ENCODE measurements around the gene TSPO.

TSPO gene

DNA sequence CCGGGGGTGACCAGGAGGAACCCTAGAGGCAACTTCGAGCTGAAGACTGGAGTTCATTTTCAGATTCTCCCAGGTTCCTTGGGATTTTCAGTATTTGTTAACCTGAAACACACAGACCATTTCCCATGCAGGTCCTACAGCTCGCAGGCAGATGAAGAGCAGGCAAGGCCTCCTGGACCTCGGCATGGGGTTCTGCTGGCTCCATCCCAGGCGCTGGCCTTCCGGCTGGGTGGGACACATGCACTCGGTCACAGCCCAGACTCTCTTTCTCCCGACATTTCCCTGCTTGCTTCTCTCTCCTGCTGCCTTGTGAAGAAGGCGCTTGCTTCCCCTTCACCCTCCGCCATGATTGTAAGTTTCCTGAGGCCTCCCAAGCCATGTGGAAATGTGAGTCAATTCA, 51.0 kb downstream of the TSPO start:
- DNase-seq (ENCODE audit: low spot score) = no peak

DNA sequence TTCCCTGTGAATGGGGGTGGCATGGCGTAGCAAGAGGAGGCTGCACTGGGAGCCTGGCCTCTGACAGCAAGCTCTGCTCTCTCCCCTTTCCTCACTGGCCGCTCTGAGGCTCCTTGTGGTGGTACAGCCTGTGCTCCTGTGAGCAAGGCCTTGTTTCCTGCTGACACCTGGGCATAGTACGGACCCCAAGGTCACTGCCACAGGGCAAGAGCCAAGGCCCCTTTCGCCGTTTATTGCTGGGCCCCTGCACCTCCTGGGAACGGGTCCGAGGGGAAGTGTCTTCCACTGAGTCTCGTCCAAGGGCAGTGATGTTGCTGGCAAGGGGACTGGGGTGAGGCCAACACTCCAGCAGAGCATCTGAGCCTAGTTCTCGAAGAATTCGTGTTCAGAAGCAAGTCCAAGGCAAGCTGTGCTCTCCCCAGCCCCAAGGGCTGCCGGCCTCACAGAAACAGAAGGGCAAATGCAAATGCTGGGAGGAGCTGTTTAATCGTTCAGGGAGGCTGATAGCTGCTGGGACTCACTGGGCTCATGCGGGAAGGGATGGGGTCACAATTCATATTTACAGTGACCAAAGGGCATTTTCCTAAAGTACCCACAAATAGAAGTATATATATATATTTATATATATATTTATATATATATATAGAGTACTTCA, 51.5 kb downstream of the TSPO start:
- no peak for DNase-seq (ENCODE audit: low spot score)

DNA sequence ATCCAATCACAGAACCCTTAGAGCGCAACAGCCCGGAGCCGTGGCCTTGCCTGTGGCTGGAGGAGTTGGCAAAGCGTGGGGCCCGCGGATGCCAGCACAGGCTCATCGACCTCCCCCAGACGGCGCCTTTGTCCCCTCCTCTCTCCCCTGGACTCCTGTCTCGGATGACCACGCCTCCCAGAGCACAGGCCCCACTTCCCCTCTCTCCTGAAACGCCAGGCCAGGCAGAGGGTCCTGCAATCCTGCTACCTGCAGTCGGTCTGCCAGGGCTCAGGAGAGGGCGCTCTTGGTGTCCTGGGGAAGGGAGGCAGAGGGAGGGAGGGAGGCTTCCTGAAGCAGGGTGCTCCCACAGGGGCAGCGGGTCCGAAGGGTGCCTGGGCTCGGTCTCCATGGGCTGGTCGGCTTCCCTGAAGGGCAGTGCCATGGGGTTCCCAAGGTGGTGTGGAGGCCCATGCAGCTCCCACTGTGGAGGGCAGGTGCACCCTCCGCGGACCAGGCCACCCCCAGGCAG, 52.2 kb downstream of the TSPO start:
- DNase-seq (ENCODE audit: low spot score) = no peak

DNA sequence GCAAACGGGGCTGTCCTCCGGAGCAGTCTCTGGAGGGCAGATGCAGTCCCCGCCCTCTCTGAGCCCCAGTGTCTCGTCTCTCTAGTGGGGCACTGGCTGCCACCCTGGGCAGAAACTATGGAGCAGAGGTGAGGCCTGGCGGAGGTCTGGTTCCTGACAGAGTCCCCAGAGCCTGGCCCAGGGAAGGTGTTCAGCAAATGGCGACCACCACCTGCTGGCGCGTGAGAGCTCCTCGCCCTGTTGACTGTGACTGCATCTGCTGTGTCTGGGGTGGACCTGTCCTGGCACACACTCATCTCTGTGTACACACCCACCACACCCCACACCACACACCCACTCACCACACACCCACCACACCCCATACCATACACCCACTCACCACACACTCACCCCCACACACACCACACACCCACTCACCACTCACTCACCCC, 53.9 kb downstream of the TSPO start:
- no peak for DNase-seq (ENCODE audit: low spot score)

DNA sequence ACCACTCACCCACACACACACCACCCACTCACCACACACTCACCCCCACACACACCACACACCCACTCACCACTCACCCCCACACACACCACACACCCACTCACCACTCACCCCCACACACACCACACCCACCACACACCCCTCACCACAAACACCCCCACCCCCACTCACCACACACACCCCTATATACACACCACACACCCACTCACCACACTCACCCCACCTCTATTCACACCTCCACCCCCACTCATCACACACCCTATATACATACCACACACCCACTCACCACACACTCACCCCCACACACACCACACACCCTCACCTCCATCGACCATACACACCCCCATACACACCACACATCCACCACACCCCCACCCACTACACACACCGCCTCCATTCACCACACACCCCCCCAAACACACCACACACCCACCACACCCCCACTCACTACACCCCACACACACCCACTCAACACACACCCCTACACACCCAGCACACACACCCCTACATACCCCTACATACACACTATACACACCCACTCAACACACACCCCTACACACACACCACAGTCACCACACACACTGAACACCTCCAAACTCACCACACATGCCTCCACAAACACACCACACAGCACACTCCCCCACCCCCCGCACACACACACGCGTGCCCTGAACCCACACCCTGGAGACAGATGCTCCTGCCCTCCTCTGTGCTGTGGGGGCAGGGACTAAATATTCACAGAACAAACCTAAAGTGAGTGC, 54.6 kb downstream of the TSPO start:
- DNase-seq (ENCODE audit: low spot score) = no peak

DNA sequence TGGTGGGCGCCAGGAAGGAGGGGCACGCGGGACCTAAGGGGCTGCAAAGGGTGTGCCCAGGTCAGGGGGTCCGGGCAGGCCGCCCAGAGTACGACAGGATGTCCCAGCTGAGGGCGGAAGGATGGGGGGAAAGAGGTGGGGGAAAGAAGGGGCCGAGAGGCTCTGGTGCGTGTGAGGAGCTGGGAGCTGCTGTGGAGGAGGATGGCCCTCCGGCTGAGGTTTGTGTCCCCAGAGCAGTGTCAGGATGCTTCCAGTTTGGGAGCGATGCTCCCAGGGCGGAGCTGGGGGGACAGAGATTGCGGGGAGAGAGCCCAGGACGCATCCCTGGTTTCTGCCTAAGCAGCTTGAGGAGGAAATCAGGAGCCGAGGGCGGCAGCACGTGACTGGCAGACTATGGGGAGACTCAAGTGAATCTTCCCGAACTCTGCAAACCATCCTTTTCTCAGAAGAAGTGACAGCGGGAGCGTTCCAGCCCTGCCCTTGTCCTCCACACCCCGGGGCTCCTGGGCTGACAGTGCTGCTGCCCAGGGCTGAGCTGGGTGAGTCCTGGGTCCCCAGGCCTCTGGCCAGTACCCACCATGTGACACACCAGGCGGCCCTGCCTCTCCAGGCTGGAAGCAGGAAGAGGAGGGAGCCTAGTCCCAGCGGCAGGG, 55.3 kb downstream of the TSPO start:
- no peak for DNase-seq (ENCODE audit: low spot score)

DNA sequence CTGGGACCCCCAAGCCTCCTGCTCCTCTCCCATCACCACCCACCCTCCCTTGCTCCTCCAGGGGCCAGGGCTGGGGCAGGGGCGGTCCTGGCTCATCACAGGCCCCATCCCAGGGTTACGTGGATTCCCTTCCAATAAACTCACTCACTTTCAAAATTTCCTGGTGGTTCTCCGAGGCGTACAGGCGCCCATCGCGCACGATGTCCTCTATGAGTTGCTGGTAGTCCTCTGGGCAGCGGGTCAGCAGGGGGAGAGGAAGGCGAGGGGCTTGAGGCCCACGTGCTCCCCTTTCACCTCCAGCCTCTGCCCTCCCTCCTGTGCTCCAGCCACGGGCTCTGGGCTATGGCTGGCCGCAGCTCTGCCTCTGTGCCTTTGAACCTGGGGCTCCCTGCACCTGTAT, 56.0 kb downstream of the TSPO start:
- no peak for DNase-seq (ENCODE audit: low spot score)

DNA sequence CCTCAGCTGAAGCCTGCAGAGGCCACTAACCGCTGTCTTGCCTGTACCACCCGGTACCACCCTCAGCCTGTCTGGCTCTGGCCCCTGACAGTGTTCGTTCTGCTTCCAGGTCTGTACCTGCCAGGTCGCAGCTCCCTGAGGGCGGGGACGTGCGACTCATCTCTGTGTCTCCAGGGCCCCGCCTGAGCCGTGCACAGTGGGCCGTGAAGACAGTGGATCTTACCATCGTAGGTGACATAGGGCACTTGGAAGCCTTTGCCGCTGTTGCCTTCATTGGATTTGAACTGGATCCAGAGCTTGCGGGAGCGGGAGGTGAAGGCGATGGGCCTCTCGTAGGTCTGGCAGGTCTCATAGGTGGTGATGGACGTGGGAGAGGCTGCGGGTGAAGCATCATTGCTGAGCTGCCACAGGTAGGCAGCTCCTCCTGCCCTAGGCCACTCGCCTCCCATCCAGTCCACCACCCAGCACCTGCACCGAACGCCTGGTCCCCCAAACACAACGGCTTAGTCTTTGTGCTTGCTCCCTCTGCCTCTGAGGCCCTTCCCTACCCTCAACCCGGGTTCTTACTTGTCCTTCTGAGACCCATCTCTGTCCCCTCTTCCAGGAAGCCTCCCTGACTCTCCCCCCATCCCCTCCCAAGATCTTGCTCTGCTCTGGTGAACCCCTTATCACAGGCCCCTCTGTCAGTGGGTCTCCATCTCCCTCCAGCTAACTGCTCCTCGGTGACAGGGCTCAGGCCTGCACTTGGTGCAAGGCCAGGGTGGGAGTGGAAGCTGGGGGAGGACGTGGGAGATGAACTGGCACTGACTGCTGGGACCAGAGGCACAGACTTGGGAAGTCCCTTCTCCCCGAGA, 56.7 kb downstream of the TSPO start:
- no peak for DNase-seq (ENCODE audit: low spot score)

DNA sequence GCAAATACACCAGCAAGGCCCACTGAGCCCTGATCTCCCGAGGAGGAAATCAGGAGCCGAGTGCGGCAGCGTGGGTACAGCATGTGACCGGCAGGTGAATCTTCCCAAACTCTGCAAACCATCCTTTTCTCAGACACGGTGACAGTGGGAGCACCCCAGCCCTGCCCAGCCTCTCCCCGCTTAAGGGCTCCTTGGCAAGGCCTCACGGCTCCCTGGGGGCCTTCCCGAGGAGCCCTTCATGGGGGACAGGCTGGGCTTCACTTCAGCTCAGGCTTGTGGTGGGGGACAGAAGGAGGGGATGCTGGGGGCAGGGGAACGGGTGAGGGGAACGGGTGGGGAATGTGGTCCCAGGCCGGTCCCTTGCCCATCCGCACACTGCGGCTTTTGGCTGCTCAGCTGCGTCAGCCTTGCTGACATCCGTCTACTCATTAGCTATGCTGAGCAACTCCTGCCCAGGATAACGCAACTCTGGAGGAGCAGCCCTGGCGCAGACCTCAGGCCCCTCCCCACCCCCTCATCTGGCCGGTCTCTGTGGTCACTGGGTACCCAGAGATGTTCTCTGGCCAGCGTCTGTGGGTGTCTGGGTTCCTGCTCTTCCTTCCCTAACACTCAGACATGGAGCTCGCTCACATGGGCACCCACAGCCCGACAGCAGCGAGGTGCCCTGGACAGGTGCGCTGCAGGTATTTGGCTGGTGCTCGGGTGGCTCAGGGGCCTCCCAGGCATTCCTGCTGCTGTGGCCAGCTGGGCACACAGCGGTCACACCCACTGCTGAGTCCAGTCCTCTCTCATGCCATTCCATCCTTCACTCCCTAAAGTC, 57.6 kb downstream of the TSPO start:
- no peak for DNase-seq (ENCODE audit: low spot score)

DNA sequence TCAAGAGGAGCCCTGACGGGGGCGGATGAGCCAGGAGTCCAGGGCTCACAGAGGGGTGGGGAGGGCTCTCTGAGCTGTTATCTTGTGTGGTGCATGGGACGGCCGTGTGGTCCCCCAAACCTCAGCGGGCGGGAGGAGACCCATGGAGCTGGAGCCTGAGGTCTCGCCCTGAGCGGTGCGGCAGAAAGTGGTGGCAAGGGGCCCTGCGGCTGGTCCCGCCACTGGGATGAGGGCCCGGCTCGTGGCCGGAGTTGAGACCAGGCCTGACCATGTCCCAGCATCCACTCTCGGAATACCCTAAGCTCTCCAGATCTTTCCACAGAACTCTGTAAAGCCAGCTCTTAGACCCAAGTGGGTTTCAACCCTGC, 58.1 kb downstream of the TSPO start:
- no peak for DNase-seq (ENCODE audit: low spot score)

DNA sequence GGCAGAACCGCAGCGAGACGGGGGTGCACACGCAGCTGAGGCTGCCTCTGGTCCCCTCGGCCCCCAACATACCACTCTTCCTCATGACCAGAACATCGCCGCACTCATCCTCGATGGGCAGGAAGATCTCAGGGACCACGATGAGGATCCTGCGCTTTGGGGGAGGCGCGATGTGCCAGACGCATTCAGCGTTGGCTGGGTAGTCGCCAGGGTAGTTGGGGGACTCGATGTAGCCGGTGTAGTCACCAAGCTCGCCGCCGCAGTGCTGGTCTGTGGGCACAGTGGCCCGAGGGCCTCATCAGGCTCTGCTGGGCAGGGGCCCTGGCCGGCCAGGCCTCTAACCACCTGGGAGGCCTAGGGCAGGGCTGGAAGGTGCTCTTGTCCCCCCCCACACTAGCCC, 58.6 kb downstream of the TSPO start:
- no peak for DNase-seq (ENCODE audit: low spot score)

DNA sequence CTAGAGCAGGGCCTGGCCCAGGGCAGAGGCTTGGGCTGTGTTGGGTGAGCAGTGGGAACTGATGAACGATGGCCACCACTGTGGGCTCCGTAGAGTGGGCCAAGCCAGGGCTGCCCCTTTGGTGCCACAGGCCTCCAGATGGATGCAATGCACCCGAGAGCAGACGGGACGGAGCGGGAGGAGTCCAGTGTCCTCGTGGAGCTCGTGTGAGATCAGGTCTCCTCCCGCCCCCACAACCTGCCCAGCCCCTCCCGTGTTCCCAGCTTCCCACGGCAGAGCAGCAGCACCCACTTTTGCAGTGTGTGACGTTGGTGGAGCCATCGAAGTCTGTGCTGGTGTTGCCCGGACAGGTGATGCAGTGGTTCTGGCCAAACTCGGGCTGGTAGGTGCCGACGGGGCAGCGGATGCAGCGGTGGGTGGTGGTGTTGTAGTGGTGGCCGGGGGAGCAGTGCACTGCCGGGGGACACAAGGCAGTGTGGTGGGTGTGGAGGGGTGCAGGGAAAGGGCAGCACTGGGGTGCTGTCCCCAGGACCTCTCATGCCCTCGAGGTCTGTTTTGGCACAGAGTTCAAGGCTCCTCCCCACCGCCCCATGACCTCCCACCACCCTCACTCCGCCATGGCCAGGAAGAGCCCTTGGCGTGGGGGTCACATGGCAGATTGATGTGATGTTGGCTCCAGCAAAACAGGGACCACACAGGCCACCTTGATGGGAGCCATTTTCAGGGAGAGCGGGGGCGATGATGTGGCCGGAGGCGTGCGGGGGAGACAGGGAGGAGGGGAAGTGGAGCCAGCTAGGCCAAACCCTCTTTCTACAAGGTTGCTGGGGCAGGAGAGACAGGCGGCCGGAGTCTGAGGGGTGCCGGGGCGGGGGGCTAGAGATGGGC, 59.5 kb downstream of the TSPO start:
- DNase-seq (ENCODE audit: low spot score) = no peak

DNA sequence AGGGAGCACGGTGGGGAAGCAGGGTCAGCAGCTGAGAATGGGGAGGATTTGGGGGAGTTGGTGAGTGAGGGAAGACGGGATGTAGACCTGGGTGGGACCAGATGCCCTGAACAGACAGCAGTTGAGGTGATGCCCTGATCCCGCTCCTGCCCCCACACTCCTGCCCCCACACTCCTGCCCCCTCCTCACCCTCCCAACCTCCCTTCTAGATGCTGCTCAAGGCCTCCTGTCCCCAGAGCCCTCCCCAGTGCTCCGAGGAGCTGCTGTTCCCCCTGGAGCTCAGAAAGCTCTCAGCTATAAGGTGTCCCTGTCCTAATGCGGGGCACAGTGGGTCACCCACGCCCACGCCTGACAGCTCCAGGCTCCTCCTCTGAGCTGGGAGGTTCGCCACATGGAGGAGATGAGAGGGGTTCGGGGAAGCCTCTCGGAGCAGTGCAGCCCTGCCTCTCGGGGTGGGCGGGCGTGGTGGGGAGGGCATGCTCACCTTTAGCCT, 60.6 kb downstream of the TSPO start:
- DNase-seq (ENCODE audit: low spot score) = no peak

DNA sequence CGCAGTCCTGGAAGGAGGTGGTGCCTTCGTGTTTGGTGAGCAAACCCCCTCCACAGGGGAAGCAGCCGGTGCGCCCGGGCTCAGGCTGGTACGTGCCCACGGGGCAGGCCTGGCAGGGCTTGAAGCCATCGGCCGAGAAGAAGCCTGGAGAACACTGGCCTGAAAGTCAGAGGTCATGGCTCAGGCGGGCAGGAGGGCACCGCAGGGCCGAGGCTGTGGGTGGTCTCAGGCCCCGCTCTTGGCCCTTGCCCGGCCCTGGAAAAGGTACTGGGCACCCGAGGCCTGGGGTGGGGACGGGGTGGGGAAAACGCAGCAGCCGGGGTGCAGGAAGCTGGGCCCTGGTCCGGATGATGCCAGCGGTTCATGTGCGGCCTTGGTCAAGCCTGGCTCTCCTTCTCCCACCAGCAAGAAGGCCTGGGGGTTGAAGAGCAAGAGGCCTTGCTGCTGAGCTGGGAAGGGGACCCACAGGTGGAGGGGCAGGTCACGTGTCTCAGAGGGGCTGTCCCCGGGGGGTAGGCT, 61.1 kb downstream of the TSPO start:
- no peak for DNase-seq (ENCODE audit: low spot score)
